WI38 (cell line): ENCODE measurements around the gene ARL8B.

Experiments used
- H3K4me3 ChIP-seq: 2 replicates; pipeline ENCODE4 v1.5.1; 2011; ENCODE audit warnings: low read depth, mild to moderate bottlenecking, control low read depth, low read length
- TF ChIP-seq, protein P1 (sequence below): IDR thresholded peaks from 2 replicates; pipeline ENCODE4 v1.5.1; 2012; ENCODE audit warnings: low read depth, mild to moderate bottlenecking, control low read depth, low read length

The ARL8B gene

DNA sequence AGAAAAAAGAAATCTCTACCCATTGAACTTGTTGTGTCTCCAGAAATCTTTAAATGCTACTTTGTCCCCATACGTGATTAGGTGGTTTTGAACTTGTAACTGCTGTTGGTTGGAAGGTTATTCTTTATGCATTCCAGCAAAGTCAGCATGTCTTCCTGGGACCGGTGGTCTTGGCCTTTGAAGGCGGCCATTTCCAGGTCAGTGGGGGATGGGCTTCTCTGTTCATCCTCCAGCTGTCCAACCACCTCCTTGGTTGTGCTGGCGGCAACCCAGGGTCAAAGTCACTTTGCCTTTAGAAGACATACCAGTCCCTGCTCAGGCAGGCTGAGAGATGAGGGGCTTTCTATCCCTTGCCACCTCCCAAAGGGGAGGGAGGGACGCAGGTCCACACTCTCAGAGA is 37.9 kb upstream of the ARL8B start:
- TF ChIP-seq, protein P1, sequence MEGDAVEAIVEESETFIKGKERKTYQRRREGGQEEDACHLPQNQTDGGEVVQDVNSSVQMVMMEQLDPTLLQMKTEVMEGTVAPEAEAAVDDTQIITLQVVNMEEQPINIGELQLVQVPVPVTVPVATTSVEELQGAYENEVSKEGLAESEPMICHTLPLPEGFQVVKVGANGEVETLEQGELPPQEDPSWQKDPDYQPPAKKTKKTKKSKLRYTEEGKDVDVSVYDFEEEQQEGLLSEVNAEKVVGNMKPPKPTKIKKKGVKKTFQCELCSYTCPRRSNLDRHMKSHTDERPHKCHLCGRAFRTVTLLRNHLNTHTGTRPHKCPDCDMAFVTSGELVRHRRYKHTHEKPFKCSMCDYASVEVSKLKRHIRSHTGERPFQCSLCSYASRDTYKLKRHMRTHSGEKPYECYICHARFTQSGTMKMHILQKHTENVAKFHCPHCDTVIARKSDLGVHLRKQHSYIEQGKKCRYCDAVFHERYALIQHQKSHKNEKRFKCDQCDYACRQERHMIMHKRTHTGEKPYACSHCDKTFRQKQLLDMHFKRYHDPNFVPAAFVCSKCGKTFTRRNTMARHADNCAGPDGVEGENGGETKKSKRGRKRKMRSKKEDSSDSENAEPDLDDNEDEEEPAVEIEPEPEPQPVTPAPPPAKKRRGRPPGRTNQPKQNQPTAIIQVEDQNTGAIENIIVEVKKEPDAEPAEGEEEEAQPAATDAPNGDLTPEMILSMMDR = no peak
- H3K4me3 ChIP-seq = no peak overlapping the region

DNA sequence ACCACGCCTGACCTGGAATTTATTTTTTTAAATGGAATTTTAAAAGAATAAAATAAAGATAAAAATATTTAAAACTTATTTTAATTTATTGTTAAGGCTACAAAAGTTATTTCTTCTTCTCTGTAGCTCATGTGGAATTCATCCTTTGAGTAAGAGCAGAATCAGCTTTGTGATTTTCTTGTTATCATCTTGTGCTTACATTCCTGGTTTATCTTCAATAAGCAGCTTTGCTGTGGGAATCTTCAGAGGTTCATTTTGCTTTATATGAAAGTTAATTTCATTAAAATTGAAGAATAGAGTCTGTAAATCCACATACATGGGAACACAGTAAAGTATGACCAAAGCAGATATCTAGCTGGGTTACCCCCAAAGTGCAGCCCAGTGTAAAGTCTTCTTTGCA is 35.4 kb upstream of the ARL8B start:
- no peak overlapping the region for H3K4me3 ChIP-seq
- TF ChIP-seq, protein P1 = no peak

DNA sequence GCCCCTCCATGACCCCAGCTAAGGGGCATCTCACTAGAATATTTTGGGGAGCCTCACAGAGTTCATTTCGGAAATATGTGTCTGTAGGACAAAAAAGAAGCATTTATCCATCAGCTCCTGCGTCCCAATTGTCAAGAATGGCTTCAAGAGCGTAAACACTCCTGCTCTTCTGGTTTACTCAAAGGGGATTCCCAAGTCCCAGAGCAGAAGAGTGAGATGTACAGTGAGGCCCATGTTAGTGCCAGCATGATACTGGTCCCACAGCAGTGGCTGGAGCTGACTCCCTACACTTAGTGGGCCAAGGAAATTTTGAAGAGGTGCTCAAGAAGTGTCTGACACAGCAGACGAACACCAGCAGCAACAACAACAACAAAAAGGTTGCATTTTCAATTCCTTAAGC is 34.9 kb upstream of the ARL8B start:
- TF ChIP-seq, protein P1 = no peak
- no peak overlapping the region for H3K4me3 ChIP-seq

DNA sequence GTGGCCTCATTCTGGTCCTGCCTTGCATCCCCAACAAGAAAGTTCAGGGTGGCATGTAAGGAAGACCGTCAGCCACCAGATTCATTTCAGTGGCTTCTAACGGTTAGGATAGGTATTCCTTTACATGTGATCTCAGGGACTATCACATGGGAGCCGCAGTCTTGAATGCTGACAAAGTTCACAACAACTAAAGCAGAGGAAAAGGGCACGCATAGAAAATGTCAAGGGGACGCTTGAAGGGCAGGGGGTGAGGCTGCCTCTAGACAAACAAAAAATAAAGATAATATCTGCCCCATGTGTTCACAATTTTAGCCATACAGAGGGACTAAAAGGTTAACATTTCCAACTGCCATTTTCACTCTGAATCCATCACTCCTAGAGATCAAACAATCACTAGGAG is 31.9 kb upstream of the ARL8B start:
- TF ChIP-seq, protein P1 = no peak
- no peak overlapping the region for H3K4me3 ChIP-seq

DNA sequence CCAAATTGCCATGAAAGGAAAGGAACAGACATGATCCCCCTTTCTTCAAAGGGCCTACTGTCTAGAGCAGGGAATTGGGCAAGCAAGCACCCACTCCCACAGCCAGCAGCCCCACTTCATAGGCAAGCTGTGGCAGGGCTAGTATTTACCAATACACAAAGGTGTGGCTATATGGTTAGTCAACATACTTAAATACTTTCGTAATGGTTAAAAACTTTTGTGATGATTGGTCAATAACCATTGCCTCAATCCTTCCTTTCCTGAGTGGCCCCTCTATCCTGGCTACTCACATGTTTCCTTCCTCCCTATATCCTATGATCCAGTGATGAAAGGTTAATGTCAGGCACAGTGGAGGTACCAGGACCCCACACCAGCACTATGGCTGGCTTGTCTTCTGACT is 30.1 kb upstream of the ARL8B start:
- TF ChIP-seq, protein P1 = no peak
- H3K4me3 ChIP-seq = no peak overlapping the region

DNA sequence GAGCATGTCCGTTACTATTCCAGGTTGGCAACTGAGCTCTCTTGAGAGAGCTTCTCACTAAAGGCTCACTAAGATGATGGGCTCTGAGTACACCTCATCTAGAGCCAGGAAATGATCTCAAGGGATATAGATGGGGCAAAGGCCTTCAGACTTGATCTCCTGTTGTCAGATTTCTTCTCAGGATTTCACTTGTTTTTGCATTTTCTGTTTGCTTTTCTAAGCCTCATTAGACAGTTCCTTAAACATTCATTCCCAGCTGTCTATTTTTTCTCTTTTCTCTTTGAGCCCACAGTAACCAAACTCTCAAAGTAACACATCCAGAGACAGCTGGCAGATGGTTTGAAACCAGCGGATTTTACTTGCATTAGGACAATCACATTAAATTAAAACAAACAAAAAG is 28.4 kb upstream of the ARL8B start:
- H3K4me3 ChIP-seq = no peak overlapping the region
- TF ChIP-seq, protein P1 = no peak

DNA sequence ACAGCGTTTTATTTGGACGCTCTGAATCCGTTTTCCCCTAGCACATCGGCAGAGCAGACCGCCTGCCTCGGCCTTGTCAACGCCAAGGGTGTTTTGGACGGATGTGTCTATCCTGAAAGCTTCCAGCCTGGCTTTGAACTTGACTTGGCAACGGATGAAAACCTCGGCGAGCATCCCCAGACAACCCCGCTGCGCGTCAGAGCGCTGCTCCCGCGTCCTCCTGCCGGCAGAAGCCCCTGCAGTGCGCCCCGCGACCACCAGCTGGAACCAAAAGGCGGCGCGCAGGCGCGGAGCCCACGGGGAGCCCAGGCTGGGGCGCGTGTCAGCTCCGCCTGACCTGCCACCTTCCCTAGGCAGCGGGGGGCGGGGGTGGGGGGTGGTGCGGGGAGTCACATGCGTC is 26.2 kb upstream of the ARL8B start:
- TF ChIP-seq, protein P1 = no peak
- no peak overlapping the region for H3K4me3 ChIP-seq
